Suprapubic skin (tissue), 4 donors: Measurements from ENCODE around the gene CCSER1. TPM values are rescaled to one million over a fixed set of nuclear protein-coding genes. Genes with fewer than 3 reads are reported as not detected.
"Not testable (repeated sequence)": the region's sequence is repeated elsewhere in the genome, so short reads cannot be mapped to it uniquely, and the experiment has no call there.

Source experiments
- DNase-seq, 2 donors: peaks; one replicate each; pipeline ENCODE4 v3.0.0-alpha.2; 2019; ENCODE audit warnings: low spot score in 2 of 2
- H3K27ac ChIP-seq: fragments of 200-600 bp; sonication (generic); one replicate; pipeline ENCODE4 v1.5.1; 2019
- H3K27me3 ChIP-seq: fragments of 200-600 bp; sonication (generic); one replicate; pipeline ENCODE4 v1.5.1; 2019
- H3K36me3 ChIP-seq: fragments of 200-600 bp; sonication (generic); one replicate; pipeline ENCODE4 v1.5.1; 2019
- H3K4me1 ChIP-seq: fragments of 200-600 bp; sonication (generic); one replicate; pipeline ENCODE4 v1.5.1; 2019
- H3K4me3 ChIP-seq: fragments of 200-600 bp; sonication (generic); one replicate; pipeline ENCODE4 v1.5.1; 2019; ENCODE audit warnings: mild to moderate bottlenecking
- H3K9me3 ChIP-seq: fragments of 200-600 bp; sonication (generic); one replicate; pipeline ENCODE4 v1.5.1; 2019
- EP300 ChIP-seq: sonication (generic); formaldehyde crosslinking; IDR thresholded peaks from one replicate; pipeline ENCODE4 v1.6.1; 2017; ENCODE audit warnings: antibody characterized with exemption
- POLR2A ChIP-seq, 2 donors: fragments of 450-650 bp; IDR thresholded peaks; one replicate each; pipeline ENCODE4 v1.6.1; 2017; ENCODE audit warnings: antibody characterized with exemption in 2 of 2, mild to moderate bottlenecking in 2 of 2, moderate library complexity in 2 of 2
- POLR2AphosphoS5 ChIP-seq, 3 donors: sonication (generic); formaldehyde crosslinking; IDR thresholded peaks; one replicate each; pipeline ENCODE4 v1.6.1; 2017; ENCODE audit warnings: antibody characterized with exemption in 3 of 3
- WGBS: methylation state at CpG from one replicate; pipeline ENCODE4 v1.1.5; 2018; 5-methylcytosine and 5-hydroxymethylcytosine counted together
- total RNA-seq, 4 donors: library from RNA; depleted of rRNA; stranded (reverse); fragments of >200 nt; gene quantifications; one replicate each; pipeline ENCODE4 v1.1.0, GENCODE V29; 2016
- TF ChIP-seq, protein P1 (sequence below), 2 donors: fragments of 200-600 bp in 1 of 2; fragments of 450-650 bp in 1 of 2; sonication (generic) in 1 of 2; IDR thresholded peaks; one replicate each; pipeline ENCODE4 v1.5.1; 2016 to 2019; ENCODE audit warnings: antibody characterized with exemption in 2 of 2, mild to moderate bottlenecking in 1 of 2, moderate library complexity in 1 of 2

CCSER1 gene
- total RNA-seq, 4 donors from 2014 or later: 6.7 to 39.5 (median 11.8) TPM

DNA sequence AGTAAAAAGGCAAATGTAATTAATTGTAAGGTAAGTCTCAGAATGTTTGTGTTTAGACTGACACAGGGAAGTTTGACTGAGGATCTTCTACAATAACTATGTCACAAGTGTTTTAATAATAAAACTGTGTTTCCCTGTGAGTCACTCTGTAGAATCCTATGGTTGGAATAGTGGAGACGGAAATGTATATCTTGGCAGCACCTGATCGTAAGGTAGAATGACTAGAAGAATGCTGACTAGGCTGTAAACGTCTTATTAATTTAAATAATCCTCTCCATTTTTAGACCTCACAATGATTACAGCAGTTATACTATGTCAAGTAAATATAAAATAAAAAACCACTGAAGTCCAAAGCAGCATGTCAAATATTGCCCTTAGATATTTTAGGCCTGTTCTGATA, 266.0 kb downstream of the CCSER1 start:
- Histone ChIP-seq H3K27me3 (no peaks in the 10 kb centered on the region), H3K4me1 (no peaks in the 10 kb centered on the region), H3K9me3 (no peaks in the 10 kb centered on the region), H3K27ac (no peak overlapping the region), H3K4me3 (no peak overlapping the region), H3K36me3 (no peaks in the 10 kb centered on the region)
- no peak for DNase-seq
- WGBS: 74% methylated on average over 3 of the region's 3 CpGs
- TF ChIP-seq POLR2A (IDR thresholded peaks at IDR 0.05) (no peak), EP300 (no peak), POLR2AphosphoS5 (IDR thresholded peaks at IDR 0.05) (no peak)
- TF ChIP-seq, protein P1, sequence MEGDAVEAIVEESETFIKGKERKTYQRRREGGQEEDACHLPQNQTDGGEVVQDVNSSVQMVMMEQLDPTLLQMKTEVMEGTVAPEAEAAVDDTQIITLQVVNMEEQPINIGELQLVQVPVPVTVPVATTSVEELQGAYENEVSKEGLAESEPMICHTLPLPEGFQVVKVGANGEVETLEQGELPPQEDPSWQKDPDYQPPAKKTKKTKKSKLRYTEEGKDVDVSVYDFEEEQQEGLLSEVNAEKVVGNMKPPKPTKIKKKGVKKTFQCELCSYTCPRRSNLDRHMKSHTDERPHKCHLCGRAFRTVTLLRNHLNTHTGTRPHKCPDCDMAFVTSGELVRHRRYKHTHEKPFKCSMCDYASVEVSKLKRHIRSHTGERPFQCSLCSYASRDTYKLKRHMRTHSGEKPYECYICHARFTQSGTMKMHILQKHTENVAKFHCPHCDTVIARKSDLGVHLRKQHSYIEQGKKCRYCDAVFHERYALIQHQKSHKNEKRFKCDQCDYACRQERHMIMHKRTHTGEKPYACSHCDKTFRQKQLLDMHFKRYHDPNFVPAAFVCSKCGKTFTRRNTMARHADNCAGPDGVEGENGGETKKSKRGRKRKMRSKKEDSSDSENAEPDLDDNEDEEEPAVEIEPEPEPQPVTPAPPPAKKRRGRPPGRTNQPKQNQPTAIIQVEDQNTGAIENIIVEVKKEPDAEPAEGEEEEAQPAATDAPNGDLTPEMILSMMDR (IDR thresholded peaks at IDR 0.05): no peak

DNA sequence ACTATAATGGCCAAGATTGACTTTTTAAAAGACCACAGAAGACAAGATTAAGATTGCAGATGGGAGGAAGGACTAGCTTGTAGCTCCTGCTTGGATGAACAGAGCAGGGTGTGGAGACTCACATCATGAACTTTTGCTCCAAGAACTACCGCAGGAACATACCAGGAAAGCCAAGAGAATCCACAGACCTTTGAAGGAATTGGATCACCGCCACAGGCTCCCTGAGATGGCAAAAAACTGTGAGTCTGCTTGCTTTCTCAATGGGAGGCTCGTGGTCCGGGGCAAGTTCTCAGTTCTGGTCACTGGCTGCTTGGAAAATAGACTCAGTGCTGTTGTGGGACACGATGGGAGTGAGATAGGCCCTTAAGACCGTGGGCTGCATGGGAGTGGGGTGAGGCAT, 276.6 kb downstream of the CCSER1 start:
- no peaks in the 10 kb centered on the region for H3K9me3 ChIP-seq
- DNase-seq: no peak
- WGBS: 83% methylated on average over 6 of the region's 6 CpGs

DNA sequence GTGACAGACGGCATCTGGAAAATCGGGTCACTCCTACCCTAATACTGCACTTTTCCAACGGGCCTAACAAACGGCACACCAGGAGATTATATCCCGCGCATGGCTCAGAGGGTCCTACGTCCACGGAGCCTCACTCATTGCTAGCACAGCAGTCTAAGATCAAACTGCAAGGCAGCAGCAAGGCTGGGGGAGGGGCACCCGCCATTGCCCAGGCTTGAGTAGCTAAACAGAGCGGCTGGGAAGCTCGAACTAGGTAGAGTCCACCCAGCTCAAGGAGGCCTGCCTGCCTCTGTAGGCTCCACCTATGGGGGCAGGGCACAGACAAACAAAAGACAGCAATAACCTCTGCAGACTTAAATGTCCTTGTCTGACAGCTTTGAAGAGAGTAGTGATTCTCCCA, 280.7 kb downstream of the CCSER1 start:
- H3K36me3 ChIP-seq, H3K9me3 ChIP-seq, H3K4me1 ChIP-seq, H3K27me3 ChIP-seq, H3K4me3 ChIP-seq, H3K27ac ChIP-seq, DNase-seq: not testable (repeated sequence)
- 91% methylated on average over 11 of the region's 11 CpGs for WGBS

More for the DNA sequence above, 276.6 kb downstream of the CCSER1 start:
- Histone ChIP-seq H3K36me3 (no peaks in the 10 kb centered on the region), H3K27me3 (no peaks in the 10 kb centered on the region), H3K4me1 (no peaks in the 10 kb centered on the region), H3K27ac (no peak overlapping the region), H3K4me3 (no peak overlapping the region)
- TF ChIP-seq, protein P1 (IDR thresholded peaks at IDR 0.05): no peak
- TF ChIP-seq POLR2A (IDR thresholded peaks at IDR 0.05) (no peak), POLR2AphosphoS5 (IDR thresholded peaks at IDR 0.05) (no peak), EP300 (no peak)

DNA sequence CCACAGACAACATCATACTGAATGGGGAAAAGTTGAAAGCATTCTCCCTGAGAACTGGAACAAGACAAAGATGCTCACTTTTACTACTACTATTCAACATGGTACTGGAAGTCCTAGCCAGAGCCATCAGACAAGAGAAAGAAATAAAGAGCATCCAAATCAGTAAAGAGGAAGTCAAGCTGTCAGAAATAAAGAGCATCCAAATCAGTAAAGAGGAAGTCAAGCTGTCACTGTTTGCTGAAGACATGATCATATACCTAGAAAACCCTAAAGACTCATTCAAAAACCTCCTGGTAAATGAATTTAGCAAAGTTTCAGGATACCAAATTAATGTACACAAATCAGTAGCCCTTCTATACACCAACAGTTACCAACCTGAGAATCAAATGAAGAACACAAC, 285.6 kb downstream of the CCSER1 start:
- H3K4me3 ChIP-seq, DNase-seq: not testable (repeated sequence)

DNA sequence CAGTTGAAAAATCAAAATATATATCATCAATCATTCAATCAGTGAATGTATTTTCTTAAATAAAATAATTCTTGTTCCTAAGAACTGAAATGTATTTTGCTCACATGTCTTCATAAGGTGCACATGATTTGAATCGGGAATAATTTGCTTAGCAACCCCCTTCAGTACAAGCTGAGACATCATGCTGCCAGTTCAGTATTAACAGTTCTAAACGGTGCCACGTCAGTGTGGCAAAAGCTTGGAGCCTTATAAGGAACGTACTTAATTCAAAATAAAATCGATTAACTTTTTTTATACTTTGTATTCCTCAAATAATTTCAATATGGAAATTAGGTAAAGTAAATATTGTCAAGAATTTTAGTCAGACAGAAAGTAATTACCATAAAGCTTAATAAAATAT, 287.9 kb downstream of the CCSER1 start:
- Histone ChIP-seq H3K9me3 (no peaks in the 10 kb centered on the region), H3K4me3 (no peak overlapping the region), H3K27ac (no peak overlapping the region), H3K4me1 (no peaks in the 10 kb centered on the region), H3K36me3 (no peaks in the 10 kb centered on the region), H3K27me3 (no peaks in the 10 kb centered on the region)
- TF ChIP-seq, protein P1 (IDR thresholded peaks at IDR 0.05): no peak
- TF ChIP-seq POLR2AphosphoS5 (IDR thresholded peaks at IDR 0.05): no peak
- no peak for TF ChIP-seq EP300
- no peak for TF ChIP-seq POLR2A (IDR thresholded peaks at IDR 0.05)
- DNase-seq: no peak
- WGBS: 85% methylated on average over 5 of the region's 5 CpGs

More for the DNA sequence above, 285.6 kb downstream of the CCSER1 start:
- H3K27me3 ChIP-seq, H3K36me3 ChIP-seq, H3K4me1 ChIP-seq, H3K27ac ChIP-seq, H3K9me3 ChIP-seq: not testable (repeated sequence)

DNA sequence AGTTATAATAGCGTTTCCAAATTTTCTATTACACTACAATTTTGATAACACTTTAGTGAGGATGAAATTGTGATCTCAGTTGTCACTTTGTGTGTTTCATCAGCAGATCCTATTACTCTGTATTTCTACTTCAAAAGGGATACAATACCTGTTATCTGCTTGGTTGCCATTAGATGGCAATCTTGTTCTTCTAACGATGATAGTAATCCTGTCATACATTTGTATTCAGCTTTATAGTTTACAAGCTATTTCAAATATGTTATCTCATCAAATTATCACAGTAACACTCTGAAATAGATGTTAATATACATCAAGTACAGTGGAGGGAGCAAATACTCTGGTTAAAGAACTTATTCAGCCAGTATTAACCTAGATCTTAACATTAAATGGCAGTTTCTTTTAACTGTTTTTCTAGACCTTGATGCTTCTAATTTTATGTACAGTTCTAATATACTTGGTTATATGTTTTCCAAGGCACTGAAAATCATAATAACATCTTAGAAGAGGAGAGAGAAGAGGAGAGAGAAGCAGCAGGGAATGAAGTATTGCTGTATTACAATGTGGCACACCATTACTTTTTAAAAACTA, 292.0 kb downstream of the CCSER1 start:
- Histone ChIP-seq H3K36me3 (no peaks in the 10 kb centered on the region), H3K4me1 (no peaks in the 10 kb centered on the region), H3K27ac (no peak overlapping the region), H3K4me3 (no peak overlapping the region), H3K9me3 (no peaks in the 10 kb centered on the region), H3K27me3 (no peaks in the 10 kb centered on the region)
- no peak for DNase-seq
- WGBS: 3% methylated on average over 2 of the region's 2 CpGs
- no peak for TF ChIP-seq EP300
- no peak for TF ChIP-seq POLR2A (IDR thresholded peaks at IDR 0.05)
- TF ChIP-seq POLR2AphosphoS5 (IDR thresholded peaks at IDR 0.05): no peak
- TF ChIP-seq, protein P1 (IDR thresholded peaks at IDR 0.05): peak in 1 of 2 donors; percentile 31
